Measurements from ENCODE around the gene TMPRSS9.

- TF ChIP-seq CTCF (IDR thresholded peaks at IDR 0.05; ENCODE audit: low read depth, low read length) (no peak), EZH2phosphoT487 (IDR thresholded peaks at IDR 0.05; ENCODE audit: low read depth) (no peak)
Measured at GRCh38 chr19:2361246-2362045, 1.4 kb downstream of the TMPRSS9 start.

Measured in OCI-LY3 (cell line).